HEK293T (cell line): ENCODE data around the gene ERCC5.

Experiments used
- CTCF ChIA-PET: fragments of 350-600 bp; formaldehyde crosslinking; extraction: SDS; loops from one replicate; lab custom pipeline; 2021; ENCODE audit warnings: antibody characterized with exemption, inconsistent platforms; lab: Yijun Ruan, JAX
- POLR2A ChIA-PET: fragments of 350-600 bp; formaldehyde crosslinking; extraction: SDS; loops from one replicate; lab custom pipeline; 2020; ENCODE audit warnings: antibody characterized with exemption, inconsistent platforms; lab: Yijun Ruan, JAX
- DNase-seq: peaks from one replicate; pipeline ENCODE4 v3.0.0; 2012; ENCODE audit warnings: mixed read lengths; ENCODE audit errors: extremely low spot score
- ARNT ChIP-seq: fragments of 450-650 bp; IDR thresholded peaks from 2 replicates; pipeline ENCODE4 v1.6.1; 2017; ENCODE audit warnings: mild to moderate bottlenecking
- BHLHE40 ChIP-seq: fragments of 450-650 bp; IDR thresholded peaks from 2 replicates; pipeline ENCODE4 v1.6.1; 2016; ENCODE audit warnings: mild to moderate bottlenecking, moderate library complexity, borderline replicate concordance
- CTBP1 ChIP-seq: fragments of 450-650 bp; IDR thresholded peaks from 2 replicates; pipeline ENCODE4 v1.6.1; 2016; ENCODE audit warnings: borderline replicate concordance
- ELF4 ChIP-seq: fragments of 450-650 bp; IDR thresholded peaks from 2 replicates; pipeline ENCODE4 v1.6.1; 2017; ENCODE audit warnings: antibody characterized with exemption
- FOXA1 ChIP-seq: fragments of 450-650 bp; IDR thresholded peaks from 2 replicates; pipeline ENCODE4 v1.6.1; 2016; ENCODE audit warnings: mild to moderate bottlenecking
- FOXK2 ChIP-seq: fragments of 450-650 bp; IDR thresholded peaks from 2 replicates; pipeline ENCODE4 v1.6.1; 2016; ENCODE audit warnings: mild to moderate bottlenecking
- FOXM1 ChIP-seq: fragments of 450-650 bp; IDR thresholded peaks from 2 replicates; pipeline ENCODE4 v1.6.1; 2017; ENCODE audit warnings: mild to moderate bottlenecking, borderline replicate concordance
- HDGF ChIP-seq: fragments of 450-650 bp; IDR thresholded peaks from 2 replicates; pipeline ENCODE4 v1.6.1; 2017; ENCODE audit warnings: antibody characterized with exemption, borderline replicate concordance
- L3MBTL2 ChIP-seq: fragments of 450-650 bp; conservative IDR thresholded peaks from 2 replicates; pipeline ENCODE4 v1.6.1; 2016; ENCODE audit warnings: mild to moderate bottlenecking
- LEF1 ChIP-seq: fragments of 450-650 bp; IDR thresholded peaks from 2 replicates; pipeline ENCODE4 v1.6.1; 2017; ENCODE audit warnings: mild to moderate bottlenecking, borderline replicate concordance
- NFRKB ChIP-seq: fragments of 450-650 bp; IDR thresholded peaks from 2 replicates; pipeline ENCODE4 v1.6.1; 2016; ENCODE audit warnings: mild to moderate bottlenecking, moderate library complexity
- PKNOX1 ChIP-seq: fragments of 450-650 bp; IDR thresholded peaks from 2 replicates; pipeline ENCODE4 v1.6.1; 2016
- SP1 ChIP-seq: fragments of 450-650 bp; IDR thresholded peaks from 2 replicates; pipeline ENCODE4 v1.6.1; 2017
- SUZ12 ChIP-seq: fragments of 450-650 bp; IDR thresholded peaks from 2 replicates; pipeline ENCODE4 v1.6.1; 2016; ENCODE audit warnings: mild to moderate bottlenecking
- TARDBP ChIP-seq: fragments of 450-650 bp; IDR thresholded peaks from 2 replicates; pipeline ENCODE4 v1.6.1; 2016
- ZNF384 ChIP-seq: fragments of 450-650 bp; IDR thresholded peaks from 2 replicates; pipeline ENCODE4 v1.6.1; 2016

ERCC5 gene

GRCh38 chr13:102915393-102915930, 69.6 kb downstream of the ERCC5 start:
- DNase-seq = no peak
- TF ChIP-seq NFRKB (no peak), ARNT (no peak), FOXK2 (no peak), FOXM1 (no peak), FOXA1 (no peak), SP1 (no peak), SUZ12 (no peak), ZNF384 (no peak), CTBP1 (no peak), LEF1 (no peak), L3MBTL2 (no peak), BHLHE40 (no peak), PKNOX1 (no peak), ELF4 (no peak), TARDBP (no peak), HDGF (no peak)
- POLR2A ChIA-PET = no interaction called here
- CTCF ChIA-PET = interaction anchor here (0.5 to 1.1 kb wide), 3 partner anchors 24 to 325 kb away, joined by 3 to 4 read pairs (median 3); no protein-coding TSS in a partner anchor

GRCh38 chr13:102917019-102917418, 71.2 kb downstream of the ERCC5 start:
- TF ChIP-seq SUZ12 (no peak), NFRKB (no peak), PKNOX1 (no peak), SP1 (no peak), L3MBTL2 (no peak), ARNT (no peak), FOXA1 (no peak), HDGF (no peak), TARDBP (no peak), FOXK2 (no peak), BHLHE40 (no peak), ELF4 (no peak), LEF1 (no peak)
- ChIA-PET CTCF (no interaction called here), POLR2A (no interaction called here)
- DNase-seq = no peak

GRCh38 chr13:102922184-102922583, 76.4 kb downstream of the ERCC5 start:
- ChIA-PET CTCF (no interaction called here), POLR2A (no interaction called here)

More at GRCh38 chr13:102922184-102922583, 76.4 kb downstream of the ERCC5 start:
- TF ChIP-seq FOXM1 (no peak), LEF1 (no peak), ELF4 (no peak), ZNF384 (no peak), SP1 (no peak), HDGF (no peak), BHLHE40 (no peak)
- no peak for DNase-seq
